Activated CD8-positive, alpha-beta T cell treated with anti-CD3 and anti-CD28 coated beads, Interleukin-2, amount 10 ng/mL, durations not matched to agents 7 days and 5 days (primary cell): ENCODE results near the gene KLHL3. TPM values are rescaled to one million over a fixed set of nuclear protein-coding genes. Genes with fewer than 3 reads are reported as not detected.

Experiments
- ATAC-seq: fragments of 150-1000 bp; cut with Tn5 transposase; one replicate; pipeline ENCODE4 v1.10.0; 2021; ENCODE audit warnings: moderate library complexity
- CTCF ChIA-PET: fragments of 350-600 bp; sonication (Branson Sonifier 250); formaldehyde crosslinking; loops from one replicate; lab custom pipeline; 2021; ENCODE audit warnings: antibody characterized with exemption; lab: Charles Lee
- POLR2A ChIA-PET: fragments of 350-600 bp; sonication (Branson Sonifier 250); formaldehyde crosslinking; loops from one replicate; lab custom pipeline; 2021; ENCODE audit warnings: antibody characterized with exemption; lab: Charles Lee
- DNase-seq: peaks from one replicate; pipeline ENCODE4 v3.0.0-alpha.2; 2020
- H3K27ac Mint-ChIP-seq: one replicate; pipeline ENCODE4 v1.8.0; 2021; ENCODE audit warnings: mild to moderate bottlenecking, mixed read lengths
- H3K27me3 Mint-ChIP-seq: one replicate; pipeline ENCODE4 v1.8.0; 2021; ENCODE audit warnings: low read depth, mixed read lengths
- H3K36me3 Mint-ChIP-seq: one replicate; pipeline ENCODE4 v1.8.0; 2021; ENCODE audit warnings: low read depth, mixed read lengths
- H3K4me1 Mint-ChIP-seq: one replicate; pipeline ENCODE4 v1.8.0; 2021; ENCODE audit warnings: low read depth, mixed read lengths
- H3K4me3 Mint-ChIP-seq: one replicate; pipeline ENCODE4 v1.8.0; 2021; ENCODE audit warnings: mild to moderate bottlenecking, mixed read lengths
- H3K9me3 Mint-ChIP-seq: one replicate; pipeline ENCODE4 v1.8.0; 2022; ENCODE audit warnings: mixed read lengths; ENCODE audit not compliant: insufficient read depth
- total RNA-seq, 2 experiments: library from RNA; stranded (reverse); gene quantifications; one replicate each; pipeline ENCODE4 v1.2.3, GENCODE V29; 2021

The KLHL3 gene
- total RNA-seq, 2 experiments from 2014 or later, result 13.7 to 15.2 TPM

GRCh38 chr5:137728048-137728447 is 7.8 kb downstream of the KLHL3 start:
- CTCF ChIA-PET, result interaction anchor here (0.9 to 1.9 kb wide), 4 partner anchors 9 to 32 kb away, joined by 4 to 10 read pairs (median 7); no protein-coding TSS in a partner anchor

DNA sequence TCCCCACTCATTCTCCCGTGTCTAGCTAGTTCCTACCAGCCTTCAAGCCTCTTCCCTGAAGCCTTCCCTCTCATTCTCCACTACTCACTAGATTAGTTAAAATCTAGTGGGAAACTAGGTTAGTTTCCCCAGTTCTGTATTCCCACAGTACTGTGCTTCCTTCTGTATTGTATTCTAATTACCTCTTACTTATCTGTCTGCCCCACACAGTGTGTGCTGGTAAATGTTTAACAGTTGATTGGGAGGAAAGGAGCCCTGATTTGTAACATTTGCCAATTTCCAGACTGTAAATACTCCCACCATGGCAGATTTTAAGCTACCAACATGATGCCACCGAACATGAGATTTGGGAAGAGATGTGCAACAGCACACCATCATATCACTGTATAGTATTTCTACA is 8.3 kb downstream of the KLHL3 start:
- ATAC-seq, result no peak
- Mint-ChIP-seq H3K27ac (no peak overlapping the region), H3K4me3 (no peak overlapping the region), H3K4me1 (peaks cover 12% of the 10 kb centered on the region), H3K36me3 (peaks cover 2% of the 10 kb centered on the region), H3K27me3 (no peaks in the 10 kb centered on the region), H3K9me3 (peaks cover 3% of the 10 kb centered on the region)
- no peak for DNase-seq
- POLR2A ChIA-PET, result no interaction called here
- CTCF ChIA-PET, result interaction anchor here (0.9 to 1.9 kb wide), 4 partner anchors 9 to 31 kb away, joined by 4 to 10 read pairs (median 7); no protein-coding TSS in a partner anchor

More at GRCh38 chr5:137728048-137728447, 7.8 kb downstream of the KLHL3 start:
- Mint-ChIP-seq H3K9me3 (peaks cover 3% of the 10 kb centered on the region), H3K4me1 (peaks cover 15% of the 10 kb centered on the region), H3K27me3 (no peaks in the 10 kb centered on the region), H3K27ac (no peak overlapping the region), H3K36me3 (peaks cover 4% of the 10 kb centered on the region), H3K4me3 (no peak overlapping the region)
- no peak for ATAC-seq
- POLR2A ChIA-PET, result no interaction called here
- no peak for DNase-seq

DNA sequence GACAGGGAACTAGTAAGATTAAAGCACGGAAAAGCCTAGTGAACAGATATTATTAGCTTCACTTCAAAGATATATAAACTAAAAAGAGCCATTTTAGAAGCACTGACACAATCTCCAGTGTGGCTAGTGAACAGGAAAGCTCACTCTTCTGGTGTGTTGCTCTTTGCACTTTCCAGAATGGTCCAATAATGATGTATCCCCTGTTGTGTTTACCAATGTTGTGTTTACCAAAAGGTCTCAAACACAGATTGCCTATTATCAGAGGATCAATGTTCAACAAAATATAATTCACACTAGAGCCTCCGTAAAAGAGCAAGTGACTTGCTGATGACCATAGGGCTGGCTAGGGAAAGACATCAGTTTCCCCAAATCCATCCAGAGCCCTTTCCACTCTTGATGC is 11.6 kb downstream of the KLHL3 start:
- Mint-ChIP-seq H3K4me3 (no peak overlapping the region), H3K36me3 (peaks cover 5% of the 10 kb centered on the region), H3K4me1 (no peaks in the 10 kb centered on the region), H3K27me3 (no peaks in the 10 kb centered on the region), H3K27ac (no peak overlapping the region), H3K9me3 (peaks cover 3% of the 10 kb centered on the region)
- DNase-seq (no peak), ATAC-seq (no peak)
- ChIA-PET POLR2A (no interaction called here), CTCF (no interaction called here)

DNA sequence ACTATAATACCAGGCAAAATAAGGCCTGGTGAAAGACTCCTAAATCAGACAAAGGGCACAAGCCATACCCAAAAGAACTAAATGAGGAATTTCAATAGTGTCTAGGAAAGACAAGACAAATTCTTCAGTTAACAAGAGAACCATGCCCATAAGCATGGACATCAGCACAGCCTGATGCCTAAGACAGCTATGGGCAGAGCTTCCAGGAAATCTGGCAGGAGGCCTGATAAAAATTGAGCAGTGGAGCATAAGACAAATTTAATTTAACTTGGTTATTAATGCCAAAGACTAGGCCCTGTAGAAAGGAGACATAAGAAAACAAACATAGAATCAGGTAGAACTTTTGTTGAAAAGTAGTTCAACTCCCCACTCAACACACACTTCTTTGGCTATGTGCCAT is 17.3 kb downstream of the KLHL3 start:
- ATAC-seq (no peak), DNase-seq (no peak)
- CTCF ChIA-PET, result interaction anchor here (1.6 to 2.5 kb wide), 2 partner anchors 18 to 33 kb away, joined by 4 to 10 read pairs; partner anchors contain the start of gene KLHL3
- Mint-ChIP-seq H3K4me3 (no peak overlapping the region), H3K36me3 (peaks cover 14% of the 10 kb centered on the region), H3K9me3 (no peaks in the 10 kb centered on the region), H3K27ac (no peak overlapping the region), H3K4me1 (no peaks in the 10 kb centered on the region), H3K27me3 (no peaks in the 10 kb centered on the region)
- POLR2A ChIA-PET, result no interaction called here

- H3K36me3 Mint-ChIP-seq, result peaks cover 25% of the 10 kb centered on the region
- H3K4me3 Mint-ChIP-seq, result no peak overlapping the region
- ATAC-seq (no peak), DNase-seq (no peak)
- no peak overlapping the region for H3K27ac Mint-ChIP-seq
- CTCF ChIA-PET, result no interaction called here
- peaks cover 5% of the 10 kb centered on the region for H3K9me3 Mint-ChIP-seq
- POLR2A ChIA-PET, result no interaction called here
- no peaks in the 10 kb centered on the region for H3K27me3 Mint-ChIP-seq
- no peaks in the 10 kb centered on the region for H3K4me1 Mint-ChIP-seq
Observed at GRCh38 chr5:137716337-137716736, 19.6 kb downstream of the KLHL3 start.

DNA sequence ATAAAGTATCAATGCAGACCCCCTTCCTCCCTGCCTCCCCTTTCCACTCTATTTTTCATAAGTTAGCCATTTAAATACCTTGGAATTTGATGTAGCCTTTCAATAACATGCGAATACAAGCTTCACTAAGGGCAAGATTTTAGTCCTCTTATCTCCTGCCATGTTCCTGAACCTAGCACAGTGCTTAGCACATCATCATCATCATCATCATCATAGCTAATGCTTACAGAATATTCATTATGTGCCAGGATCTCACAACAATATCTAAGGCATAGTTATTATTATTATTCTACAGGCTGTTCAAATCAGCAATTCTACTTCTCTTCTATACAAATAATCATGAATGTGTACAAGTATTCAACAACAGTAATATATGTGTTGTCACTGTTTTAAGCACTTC is 20.4 kb downstream of the KLHL3 start:
- Mint-ChIP-seq H3K27ac (no peak overlapping the region), H3K4me1 (no peaks in the 10 kb centered on the region)

DNA sequence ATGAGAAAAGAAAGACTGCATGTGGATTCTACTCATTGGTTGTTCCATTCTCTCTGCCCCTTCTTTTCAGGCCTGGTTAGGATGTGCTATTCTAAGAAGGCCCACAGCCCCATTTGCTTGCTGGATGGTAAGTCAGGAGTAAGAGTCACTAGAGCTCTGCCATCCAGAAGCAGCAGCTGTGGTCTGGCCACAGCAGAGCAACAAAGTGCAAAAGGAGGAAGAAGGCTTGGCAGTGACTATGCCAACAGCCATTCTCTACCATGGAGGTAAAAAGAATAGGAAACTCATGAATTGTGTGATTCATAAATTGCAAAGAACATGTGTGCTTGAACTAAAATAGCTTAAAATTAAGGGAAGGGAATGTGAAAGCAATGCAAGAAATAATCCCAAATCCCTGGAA is 20.9 kb downstream of the KLHL3 start:
- ATAC-seq, result no peak
- CTCF ChIA-PET, result no interaction called here
- no peaks in the 10 kb centered on the region for H3K4me1 Mint-ChIP-seq
- H3K27ac Mint-ChIP-seq, result no peak overlapping the region
- no peaks in the 10 kb centered on the region for H3K27me3 Mint-ChIP-seq
- H3K4me3 Mint-ChIP-seq, result no peak overlapping the region
- no peak for DNase-seq
- POLR2A ChIA-PET, result no interaction called here
- peaks cover 25% of the 10 kb centered on the region for H3K36me3 Mint-ChIP-seq
- peaks cover 5% of the 10 kb centered on the region for H3K9me3 Mint-ChIP-seq

More for the DNA sequence above, 20.4 kb downstream of the KLHL3 start:
- H3K36me3 Mint-ChIP-seq, result peaks cover 28% of the 10 kb centered on the region
- H3K27me3 Mint-ChIP-seq, result no peaks in the 10 kb centered on the region
- ATAC-seq (no peak), DNase-seq (no peak)
- no peak overlapping the region for H3K4me3 Mint-ChIP-seq
- H3K9me3 Mint-ChIP-seq, result peaks cover 5% of the 10 kb centered on the region
- ChIA-PET POLR2A (no interaction called here), CTCF (no interaction called here)

GRCh38 chr5:137714494-137714893 is 21.4 kb downstream of the KLHL3 start:
- Mint-ChIP-seq H3K4me3 (no peak overlapping the region), H3K9me3 (peaks cover 5% of the 10 kb centered on the region), H3K4me1 (no peaks in the 10 kb centered on the region), H3K36me3 (peaks cover 30% of the 10 kb centered on the region), H3K27me3 (no peaks in the 10 kb centered on the region), H3K27ac (no peak overlapping the region)
- ChIA-PET CTCF (interaction anchor here (2.3 kb wide), 1 partner anchor 19 kb away, joined by 12 read pairs; no protein-coding TSS in a partner anchor), POLR2A (interaction anchor here (0.6 kb wide), 1 partner anchor 82 kb away, joined by 4 read pairs; no protein-coding TSS in a partner anchor)
- ATAC-seq (no peak), DNase-seq (no peak)

DNA sequence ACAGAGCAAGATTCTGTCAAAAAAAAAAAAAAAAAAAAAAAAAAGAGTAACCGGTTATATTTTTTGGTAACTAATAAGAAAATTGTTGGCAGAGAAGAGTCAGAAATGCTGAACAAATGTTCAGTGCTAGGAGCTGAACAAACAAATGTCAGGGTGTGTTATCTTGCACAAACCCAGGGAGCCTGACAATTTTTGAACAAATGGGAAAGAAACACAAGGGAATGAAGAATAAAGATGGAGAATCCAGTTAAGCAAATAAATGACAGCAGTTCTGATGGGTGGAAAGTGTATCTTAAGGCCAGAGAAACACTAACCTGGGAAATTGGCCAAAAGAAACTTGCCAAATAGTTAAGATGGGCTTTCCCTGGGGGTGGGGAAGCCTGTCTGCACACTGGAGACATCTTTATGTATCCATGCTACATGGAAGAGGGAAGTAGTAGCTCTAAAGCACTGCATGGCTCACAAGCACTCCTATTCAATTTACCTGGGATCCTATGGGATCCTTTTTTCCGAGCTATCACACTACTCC is 23.7 kb downstream of the KLHL3 start:
- DNase-seq, result no peak
- ChIA-PET POLR2A (interaction anchor here (1.0 kb wide), 1 partner anchor 17 kb away, joined by 4 read pairs; no protein-coding TSS in a partner anchor), CTCF (interaction anchor here (0.7 to 2.3 kb wide), 3 partner anchors 17 to 1480 kb away, joined by 3 to 12 read pairs (median 6); no protein-coding TSS in a partner anchor)
- H3K27me3 Mint-ChIP-seq, result no peaks in the 10 kb centered on the region
- peaks cover 40% of the 10 kb centered on the region for H3K36me3 Mint-ChIP-seq
- H3K4me1 Mint-ChIP-seq, result no peaks in the 10 kb centered on the region
- no peak overlapping the region for H3K4me3 Mint-ChIP-seq
- peaks cover 5% of the 10 kb centered on the region for H3K9me3 Mint-ChIP-seq
- no peak for ATAC-seq
- H3K27ac Mint-ChIP-seq, result no peak overlapping the region

- Mint-ChIP-seq H3K36me3 (peaks cover 49% of the 10 kb centered on the region), H3K9me3 (peaks cover 5% of the 10 kb centered on the region), H3K27me3 (no peaks in the 10 kb centered on the region), H3K4me1 (no peaks in the 10 kb centered on the region), H3K4me3 (no peak overlapping the region), H3K27ac (no peak overlapping the region)
- CTCF ChIA-PET, result interaction anchor here (1.5 to 1.6 kb wide), 2 partner anchors 14 to 50 kb away, joined by 5 read pairs; no protein-coding TSS in a partner anchor
- POLR2A ChIA-PET, result no interaction called here
- DNase-seq (no peak), ATAC-seq (no peak)
Observed at GRCh38 chr5:137710086-137710485, 25.8 kb downstream of the KLHL3 start.

DNA sequence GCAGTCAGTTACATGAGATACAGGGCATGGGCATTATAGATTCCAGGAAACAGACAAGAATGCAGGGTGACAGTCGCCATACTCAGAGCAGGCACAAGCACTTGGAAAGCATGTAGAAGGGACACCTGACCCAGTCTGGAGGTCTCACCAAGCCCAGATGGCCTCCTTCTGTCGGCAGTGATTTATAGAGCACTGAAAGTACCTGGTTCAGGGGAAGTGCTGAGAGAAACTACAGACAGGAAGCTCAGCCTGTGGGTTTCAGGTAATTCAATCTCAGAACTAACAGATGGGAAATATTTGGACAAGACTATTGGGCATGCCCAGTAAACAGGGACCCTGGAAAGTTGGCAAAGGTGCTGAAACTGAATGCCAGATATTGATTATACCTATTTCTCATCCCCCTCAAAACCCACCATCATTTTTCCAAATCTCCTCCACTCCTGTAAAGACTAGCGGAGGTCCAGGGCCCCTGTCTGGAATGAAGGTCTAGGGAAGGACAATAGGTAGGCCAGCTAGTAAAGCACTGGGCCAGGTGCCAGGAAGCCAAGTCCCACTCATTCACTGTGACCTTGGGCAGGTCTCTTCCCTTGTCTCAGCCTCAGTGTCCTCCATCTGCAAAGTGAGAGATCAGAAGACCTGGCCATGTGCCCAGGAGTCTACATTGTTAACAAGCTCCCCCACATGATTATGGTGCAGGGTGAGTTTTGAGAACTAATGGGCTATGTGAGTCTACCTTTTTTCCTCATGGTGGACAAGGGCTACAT is 26.9 kb downstream of the KLHL3 start:
- Mint-ChIP-seq H3K4me3 (no peak overlapping the region), H3K36me3 (peaks cover 43% of the 10 kb centered on the region), H3K9me3 (peaks cover 5% of the 10 kb centered on the region), H3K27me3 (no peaks in the 10 kb centered on the region), H3K27ac (no peak overlapping the region), H3K4me1 (no peaks in the 10 kb centered on the region)
- ATAC-seq, result no peak
- ChIA-PET POLR2A (interaction anchor here (0.6 kb wide), 1 partner anchor 10 kb away, joined by 4 read pairs; no protein-coding TSS in a partner anchor), CTCF (interaction anchor here (1.4 to 1.6 kb wide), 2 partner anchors 13 to 49 kb away, joined by 5 to 6 read pairs; no protein-coding TSS in a partner anchor)
- DNase-seq, result no peak

GRCh38 chr5:137708062-137708461 is 27.8 kb downstream of the KLHL3 start:
- no peaks in the 10 kb centered on the region for H3K27me3 Mint-ChIP-seq
- no peak overlapping the region for H3K4me3 Mint-ChIP-seq
- H3K9me3 Mint-ChIP-seq, result peaks cover 3% of the 10 kb centered on the region
- ChIA-PET CTCF (interaction anchor here (1.4 kb wide), 1 partner anchor 48 kb away, joined by 6 read pairs; no protein-coding TSS in a partner anchor), POLR2A (no interaction called here)
- no peak overlapping the region for H3K27ac Mint-ChIP-seq
- ATAC-seq (no peak), DNase-seq (no peak)
- H3K36me3 Mint-ChIP-seq, result peaks cover 42% of the 10 kb centered on the region
- no peaks in the 10 kb centered on the region for H3K4me1 Mint-ChIP-seq
